Stimulated activated CD4-positive, alpha-beta T cell treated with anti-CD3 and anti-CD28 coated beads, TNF-alpha, amount 100 ng/mL, for 48 hours (primary cell): ENCODE data around the gene ABLIM1.

ENCODE experiments used
- DNase-seq, 3 donors: peaks; one replicate each; pipeline ENCODE4 v3.0.0-alpha.2; 2020; ENCODE audit warnings: low read depth in 3 of 3

Gene ABLIM1

DNA sequence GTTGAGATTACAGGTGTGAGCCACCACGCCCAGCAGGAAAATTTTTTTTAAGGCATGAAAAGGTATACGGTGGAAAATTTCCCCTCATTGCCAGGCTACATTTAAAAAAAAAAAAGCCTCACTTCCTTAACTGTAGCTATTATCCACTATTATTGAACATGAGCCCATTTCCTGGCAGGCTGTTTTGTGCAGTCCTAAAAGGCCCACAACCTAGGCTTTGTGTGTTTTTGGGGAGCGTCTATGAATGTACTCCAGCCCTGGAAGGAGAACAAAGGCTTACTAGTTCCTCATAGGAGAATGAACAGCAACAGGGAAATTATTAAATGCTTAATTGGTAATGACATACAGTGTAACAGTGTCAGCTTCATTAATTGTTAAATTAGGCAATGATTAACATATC is 111.0 kb downstream of the ABLIM1 start:
- DNase-seq = no peak

DNA sequence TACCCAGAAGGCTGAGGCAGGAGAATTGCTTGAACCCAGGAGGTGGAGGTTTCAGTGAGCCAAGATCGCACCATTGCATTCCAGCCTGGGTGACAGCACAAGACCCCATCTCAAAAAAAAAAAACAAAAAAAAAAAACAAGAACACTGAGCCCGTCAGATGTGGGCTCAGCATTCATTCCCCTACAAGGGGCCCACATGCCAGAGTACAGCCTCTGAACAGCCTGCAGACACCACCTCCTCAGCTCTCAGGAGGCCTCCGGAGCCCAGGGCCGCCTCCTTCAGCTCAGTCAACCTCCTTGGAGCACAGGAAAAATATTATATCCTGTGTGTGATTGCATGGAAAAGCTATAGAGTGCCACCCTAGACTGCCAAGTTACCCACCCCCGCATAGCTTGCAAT is 112.3 kb downstream of the ABLIM1 start:
- DNase-seq = no peak

DNA sequence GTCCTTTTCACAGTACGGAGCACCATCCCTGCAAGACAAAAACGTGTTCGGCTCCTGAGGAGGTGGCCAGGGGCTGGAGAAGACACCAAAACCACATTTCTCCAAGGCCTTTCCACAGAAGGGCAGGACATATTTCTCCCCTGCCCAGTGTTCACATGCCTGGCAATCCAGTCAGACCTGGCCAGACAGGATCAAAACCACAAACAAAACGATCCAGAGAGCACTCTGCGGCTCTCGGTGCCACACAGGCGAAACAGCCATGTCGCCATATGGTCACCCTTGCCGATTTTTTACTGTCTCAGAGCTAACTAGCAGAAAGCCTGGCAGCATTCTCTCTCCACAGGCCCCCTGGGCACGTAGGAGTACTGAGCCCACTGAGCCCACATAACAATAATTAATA is 113.0 kb downstream of the ABLIM1 start:
- no peak for DNase-seq

DNA sequence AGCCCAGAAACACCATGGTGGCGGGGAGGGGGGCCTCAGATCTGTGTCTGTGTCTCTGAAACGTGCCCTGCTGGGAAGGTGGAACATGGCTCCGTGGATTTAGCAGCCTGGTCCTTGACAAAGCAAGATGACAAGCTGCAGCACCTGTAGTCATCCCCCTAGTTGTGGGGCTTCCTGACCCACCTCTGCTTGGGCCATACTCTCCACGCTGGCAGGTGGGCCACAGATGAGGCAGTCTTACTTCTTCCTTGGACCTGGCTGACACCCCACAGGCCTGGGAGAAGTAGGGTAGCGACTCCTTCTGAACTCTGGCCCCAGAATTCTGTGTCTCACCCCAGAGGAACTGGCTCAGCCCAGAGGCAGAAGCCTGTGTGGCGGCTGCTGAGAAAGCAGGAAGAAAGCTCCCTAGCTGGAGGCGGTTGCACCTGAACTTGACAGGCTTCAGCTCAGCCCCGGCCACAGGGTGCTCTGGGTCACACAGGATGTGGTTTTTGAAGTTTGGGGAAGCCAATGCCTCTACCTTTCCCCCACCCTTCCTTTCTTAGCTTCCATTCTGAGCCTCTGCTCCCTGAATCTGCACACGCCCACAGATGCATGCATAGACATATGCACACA is 113.9 kb downstream of the ABLIM1 start:
- DNase-seq = peak; percentile 32 to 56 (median 54)

DNA sequence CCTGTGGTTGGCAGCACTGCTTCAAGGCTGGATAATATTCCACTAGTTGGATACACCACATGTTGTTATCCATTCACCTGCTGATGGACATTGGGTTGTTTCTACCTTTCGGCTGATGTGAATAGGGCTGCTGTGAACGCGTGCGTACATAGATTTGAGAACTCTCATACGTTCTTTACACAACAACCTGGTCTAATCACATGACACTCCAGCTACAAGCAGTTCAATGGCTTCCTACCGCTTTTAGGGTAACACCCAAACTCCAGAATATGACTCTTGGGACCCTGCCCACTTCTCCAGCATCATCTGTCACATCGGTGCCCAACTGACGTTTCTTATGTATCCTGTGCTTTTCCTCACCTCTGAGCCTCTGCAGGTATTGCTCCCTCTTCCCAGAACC is 114.6 kb downstream of the ABLIM1 start:
- no peak for DNase-seq

DNA sequence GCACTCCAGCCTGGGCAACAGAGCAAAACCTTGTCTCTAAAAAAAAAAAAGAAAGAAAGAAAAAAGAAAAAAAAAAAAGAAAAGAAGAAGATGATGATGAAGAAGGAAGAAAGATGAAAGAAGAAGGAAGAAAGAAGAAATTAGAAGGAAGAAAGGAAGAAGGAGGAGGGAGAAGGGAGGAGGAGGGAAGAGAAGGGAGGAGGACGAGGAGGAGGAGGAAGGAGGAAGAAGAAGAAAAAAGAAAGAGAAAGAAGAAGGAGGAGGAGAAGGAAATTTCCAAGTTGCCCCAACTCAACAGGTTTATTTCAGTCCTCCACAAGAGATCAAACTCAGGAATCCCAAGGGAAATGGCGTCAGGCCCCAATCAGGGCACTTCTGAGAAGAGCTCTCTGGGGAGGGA is 115.7 kb downstream of the ABLIM1 start:
- DNase-seq = no peak

DNA sequence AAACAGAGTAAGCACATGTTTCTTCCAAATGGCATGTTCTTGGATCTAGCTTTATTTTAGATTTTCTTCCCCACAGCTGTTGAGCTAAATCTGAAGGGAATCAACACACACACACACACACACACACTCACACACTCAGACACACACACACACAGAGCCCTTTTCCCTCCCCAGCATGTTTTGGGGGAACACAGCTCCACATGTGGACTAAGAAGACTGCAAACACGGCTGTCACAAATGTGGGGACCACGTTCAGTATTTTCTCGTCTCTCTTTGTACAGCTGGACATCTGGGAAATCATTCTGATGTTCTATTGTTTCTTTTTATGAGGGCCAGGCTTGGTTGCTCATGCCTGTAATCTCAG is 116.3 kb downstream of the ABLIM1 start:
- DNase-seq = no peak

DNA sequence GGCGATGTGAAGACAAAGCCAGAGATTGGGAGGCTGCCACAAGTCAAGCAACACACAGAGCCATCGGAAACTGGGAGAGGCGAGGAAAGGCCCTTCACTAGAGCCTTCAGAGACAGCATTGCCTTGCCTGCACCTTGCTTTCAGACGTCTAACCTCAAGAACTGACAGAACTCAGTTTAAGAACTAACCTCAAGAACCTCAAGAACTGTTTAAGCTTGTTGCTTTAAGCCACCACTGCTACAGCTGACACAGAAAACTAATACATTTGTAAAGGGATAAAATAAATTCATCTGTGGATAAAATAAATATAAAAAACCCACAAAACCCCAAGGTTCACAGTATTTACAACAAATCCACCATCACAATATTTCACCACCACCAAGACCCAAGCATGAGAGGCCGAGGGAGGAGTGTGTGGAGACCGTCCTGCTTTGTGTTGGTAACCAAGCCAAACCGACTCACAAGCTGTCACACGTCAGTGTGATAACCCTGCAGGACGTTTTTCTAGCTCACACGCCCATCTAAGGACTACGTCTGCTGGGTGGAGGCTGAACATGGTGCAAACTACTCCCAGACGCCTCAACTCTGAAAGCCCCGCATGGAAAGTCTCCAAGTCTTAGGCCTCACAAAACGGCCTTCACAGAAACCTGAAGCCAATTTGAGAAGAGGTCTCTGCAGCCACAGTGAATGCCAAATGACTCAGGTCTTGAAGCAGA is 116.8 kb downstream of the ABLIM1 start:
- DNase-seq = peak; percentile 46 to 67 (median 48)

DNA sequence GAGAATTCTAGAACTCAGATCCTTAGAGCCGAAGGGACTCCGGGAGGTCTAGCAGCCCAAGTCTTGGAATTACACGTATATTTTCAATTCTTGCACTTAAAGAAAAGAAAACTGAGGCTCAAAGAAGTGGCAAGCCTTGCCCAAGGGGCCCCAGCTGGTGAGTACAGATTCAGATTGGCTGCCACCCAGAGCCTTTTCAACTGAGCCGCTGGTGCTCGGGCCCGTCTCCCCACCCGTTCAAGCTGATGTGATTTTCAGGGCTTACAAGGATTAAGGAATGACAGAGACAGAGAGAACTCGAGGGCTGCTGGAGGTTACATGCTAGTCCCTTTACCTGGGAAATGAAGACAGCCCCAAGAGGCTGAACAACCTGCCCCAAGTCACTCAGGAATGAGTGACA is 117.8 kb downstream of the ABLIM1 start:
- no peak for DNase-seq

DNA sequence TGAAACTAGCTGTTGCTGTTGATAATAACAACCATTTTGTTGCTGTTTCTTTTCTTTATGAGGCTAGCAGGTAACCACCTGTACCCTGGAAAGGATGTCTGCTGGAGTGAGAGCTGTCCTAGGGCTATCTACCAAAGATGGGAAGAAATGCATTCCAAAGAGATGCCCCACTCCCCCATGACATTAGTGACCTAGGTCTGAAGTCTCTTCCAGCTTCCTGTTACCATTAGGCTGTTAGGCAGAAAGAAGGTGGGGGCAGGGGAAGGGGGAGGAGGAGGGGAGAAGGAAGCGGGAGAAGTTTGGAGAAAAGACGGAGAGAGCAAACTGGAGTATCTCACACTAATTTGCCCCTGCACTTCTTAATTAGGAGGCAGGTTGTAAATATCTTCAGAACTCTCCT is 118.5 kb downstream of the ABLIM1 start:
- DNase-seq = no peak

DNA sequence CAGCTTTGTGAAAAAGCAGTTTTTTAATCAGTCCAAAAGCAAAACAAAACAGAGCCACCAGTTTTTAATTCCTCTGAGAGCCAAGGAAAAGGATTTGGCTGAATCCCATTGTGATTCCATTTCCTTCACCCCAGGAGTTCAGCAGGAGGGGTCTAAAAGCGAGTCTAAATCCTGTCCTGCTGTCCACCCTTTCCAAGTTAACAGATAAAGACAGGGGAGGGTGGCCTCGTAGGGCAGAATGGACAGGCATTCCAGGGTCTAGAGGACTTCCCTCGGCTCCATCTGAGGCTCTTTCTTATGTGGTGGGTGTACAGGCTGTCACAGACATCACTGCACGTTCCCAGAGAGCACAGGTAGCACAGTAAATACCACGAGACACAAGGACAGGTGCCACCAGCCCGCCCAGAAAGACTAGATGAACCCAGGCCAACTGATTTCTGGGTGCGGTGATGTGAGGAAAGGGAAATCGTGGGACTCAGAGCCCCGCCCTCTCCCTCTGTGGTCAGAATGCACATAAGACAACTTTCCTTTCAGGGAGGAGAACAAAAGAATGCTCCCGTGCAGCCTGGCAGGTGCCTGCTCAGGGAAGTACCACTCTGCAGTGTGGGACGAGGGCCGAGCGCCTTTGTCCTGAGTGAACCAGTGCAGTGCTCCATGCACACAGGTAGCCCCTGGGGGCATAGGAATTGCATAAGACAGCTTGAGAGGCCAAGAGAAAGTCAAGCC is 119.7 kb downstream of the ABLIM1 start:
- peak in 2 of 3 donors; percentile 21 to 48 for DNase-seq

DNA sequence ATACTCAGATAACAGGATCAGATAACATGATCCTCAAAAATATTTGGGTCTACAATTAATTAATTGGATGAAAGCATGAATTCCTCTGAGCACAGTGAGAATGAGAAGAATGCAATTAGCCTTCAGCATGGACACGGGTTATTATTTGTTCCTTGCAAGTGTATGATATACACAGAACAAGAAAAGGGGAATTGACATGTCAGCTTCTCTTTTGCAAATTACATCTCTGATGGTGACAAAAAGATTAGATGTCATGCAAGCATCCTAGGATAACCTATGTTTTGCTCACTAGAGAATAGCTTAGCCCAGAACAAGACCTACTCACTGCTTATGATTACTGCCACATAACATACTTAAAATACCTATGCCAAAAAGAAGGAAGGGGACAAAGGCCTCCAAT is 120.3 kb downstream of the ABLIM1 start:
- DNase-seq = no peak

DNA sequence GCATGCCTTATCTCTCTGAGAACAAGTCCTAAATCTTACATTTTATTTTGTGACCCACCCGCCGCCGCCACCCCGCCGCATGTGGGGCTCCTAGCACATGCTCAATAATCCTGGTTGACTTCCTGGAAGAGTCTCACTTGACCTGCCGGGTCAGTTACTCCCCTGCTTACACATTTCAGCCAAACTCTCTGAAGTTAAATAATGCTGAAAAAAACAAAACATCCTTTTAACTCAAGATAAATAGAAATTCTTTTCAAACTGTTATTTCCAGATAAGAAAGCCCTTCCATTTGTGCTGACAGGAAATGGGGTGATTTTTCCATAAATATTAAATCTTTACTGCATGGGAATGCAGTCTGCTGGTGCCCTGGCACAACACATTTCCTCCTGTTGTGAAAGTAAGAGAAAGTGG is 123.5 kb downstream of the ABLIM1 start:
- DNase-seq = no peak

DNA sequence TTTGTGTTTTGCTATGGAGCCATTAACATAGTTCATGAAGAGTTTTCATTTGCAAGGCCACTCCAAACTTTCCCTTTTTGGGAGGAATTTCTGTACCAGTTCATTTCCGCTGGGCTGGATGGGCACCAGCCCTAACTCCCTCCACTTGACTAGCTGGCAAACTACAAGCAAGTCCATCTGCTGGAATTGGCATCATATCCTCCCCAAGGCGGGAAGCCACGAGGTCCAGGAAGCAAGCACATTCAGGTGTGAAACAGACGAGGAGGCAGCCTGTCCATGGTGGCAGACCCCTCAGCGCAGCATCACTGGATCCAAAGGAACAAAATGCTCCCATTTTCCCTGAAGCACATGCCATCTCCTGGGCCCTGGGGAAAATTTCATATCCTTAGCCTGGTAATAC is 125.8 kb downstream of the ABLIM1 start:
- no peak for DNase-seq

DNA sequence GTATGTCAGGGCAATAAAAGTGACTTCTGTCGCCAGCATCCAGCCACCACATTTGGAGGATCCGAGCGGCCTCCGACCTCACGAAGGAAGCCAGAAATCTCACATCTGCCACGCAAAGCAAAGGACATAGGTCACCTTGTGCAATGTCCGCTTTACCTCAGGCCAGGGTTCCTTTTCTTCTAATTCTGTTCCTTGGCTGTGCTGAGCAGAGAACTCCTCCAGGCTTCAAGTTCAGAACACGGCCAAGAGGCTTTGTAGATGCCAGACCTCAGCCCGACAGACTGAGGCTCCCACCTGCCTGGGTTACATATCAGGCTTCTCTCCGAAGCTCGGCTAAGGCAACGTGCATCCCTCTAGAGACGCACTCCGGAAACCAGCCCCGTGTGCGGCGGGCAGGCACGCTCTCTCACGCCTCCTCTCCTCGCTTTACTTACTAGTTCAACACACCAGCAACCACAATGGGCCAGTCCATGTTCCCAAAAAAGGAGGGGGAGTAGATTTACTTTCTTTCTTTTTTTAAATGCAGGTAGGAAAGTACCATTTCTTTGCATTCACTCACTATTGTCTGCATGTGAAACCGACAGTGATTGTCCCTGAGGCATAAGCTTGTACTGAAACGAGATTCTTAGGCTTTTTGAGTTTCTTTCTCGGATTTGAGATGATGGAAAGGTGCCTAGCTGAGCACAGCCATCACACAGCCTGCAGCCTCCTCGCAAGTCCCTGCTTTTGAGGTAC is 131.4 kb downstream of the ABLIM1 start:
- DNase-seq = peak; percentile 77 to 86 (median 78)

DNA sequence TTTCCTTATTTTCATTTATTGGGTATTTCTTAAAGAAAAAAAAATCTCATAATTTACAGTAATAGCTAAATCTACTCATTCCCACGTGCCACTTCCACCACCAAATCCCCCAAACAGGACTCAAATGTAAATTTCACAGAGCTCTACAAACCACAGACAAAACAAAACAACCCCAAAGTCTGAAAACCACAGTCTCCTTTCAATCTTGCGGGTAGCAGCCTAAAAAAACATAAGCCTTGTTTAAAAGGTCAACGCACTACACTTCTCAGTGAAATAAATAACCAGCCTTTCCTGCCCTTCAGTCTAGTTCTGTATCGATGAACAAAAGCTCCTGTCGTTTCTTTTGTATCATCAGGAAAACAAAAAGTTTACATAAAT is 132.0 kb downstream of the ABLIM1 start:
- no peak for DNase-seq

DNA sequence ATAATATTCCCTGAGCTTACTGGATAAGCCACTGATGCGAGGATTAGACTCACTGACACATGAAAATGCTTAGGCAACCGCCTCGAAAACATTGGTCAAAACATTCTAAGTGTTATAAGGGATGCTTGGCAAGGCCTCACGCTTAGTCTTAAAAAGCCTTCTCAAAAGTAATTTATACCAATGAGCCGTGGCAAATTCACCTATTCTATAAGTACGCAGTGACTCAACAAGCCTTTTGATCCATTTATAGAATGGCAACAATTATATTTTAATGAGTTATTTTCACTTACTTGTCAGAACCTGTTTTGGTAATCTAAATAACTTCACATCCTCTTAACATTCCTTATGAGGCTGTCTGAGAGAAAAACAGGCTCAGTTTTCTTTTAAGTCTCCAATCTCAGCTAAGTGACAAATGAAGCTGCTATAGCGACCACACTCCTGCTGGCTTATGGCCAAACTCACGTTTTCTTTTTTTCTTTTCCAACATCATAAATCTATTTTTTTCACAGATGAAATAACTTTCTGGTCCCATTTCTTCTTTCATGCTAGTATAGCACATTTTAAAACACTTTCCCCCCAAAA is 132.6 kb downstream of the ABLIM1 start:
- DNase-seq = no peak

DNA sequence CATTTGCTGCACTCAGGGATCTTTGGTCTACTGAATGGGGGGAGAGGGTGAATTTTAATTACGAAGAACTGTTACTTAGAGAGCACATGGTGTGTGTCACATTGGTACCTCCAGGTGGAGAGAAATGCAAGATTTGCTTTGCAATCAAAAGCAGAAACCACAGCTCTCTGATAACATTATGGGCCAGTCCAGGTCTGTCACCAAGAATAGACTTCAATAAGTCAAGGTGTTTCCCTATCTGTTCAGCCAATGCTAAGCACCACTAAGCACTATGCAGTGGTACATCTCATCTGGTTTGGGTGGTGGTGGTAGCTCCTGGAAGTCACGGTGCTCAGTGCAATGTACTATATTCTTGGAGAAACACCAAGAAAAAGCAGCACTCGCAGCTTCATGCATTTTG is 134.2 kb downstream of the ABLIM1 start:
- DNase-seq = no peak

DNA sequence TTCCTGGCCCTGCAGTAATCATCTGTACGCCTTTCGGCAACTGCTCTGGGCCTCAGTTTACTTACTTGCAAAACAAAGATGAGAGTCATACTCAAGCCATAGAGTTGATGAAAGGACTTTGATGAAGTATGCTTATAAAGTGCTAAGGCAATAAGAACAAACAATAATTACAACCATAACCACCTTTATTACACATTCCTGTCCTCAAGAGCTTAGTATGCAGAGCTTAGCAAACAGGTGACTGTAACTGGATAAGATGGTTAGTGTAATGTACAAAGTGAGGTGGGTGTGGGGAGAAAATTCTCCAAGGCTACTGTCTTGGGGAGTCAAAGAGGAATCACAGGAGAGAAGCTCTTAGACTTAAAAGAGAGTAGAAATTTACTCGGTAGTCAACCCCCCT is 136.8 kb downstream of the ABLIM1 start:
- DNase-seq = no peak

DNA sequence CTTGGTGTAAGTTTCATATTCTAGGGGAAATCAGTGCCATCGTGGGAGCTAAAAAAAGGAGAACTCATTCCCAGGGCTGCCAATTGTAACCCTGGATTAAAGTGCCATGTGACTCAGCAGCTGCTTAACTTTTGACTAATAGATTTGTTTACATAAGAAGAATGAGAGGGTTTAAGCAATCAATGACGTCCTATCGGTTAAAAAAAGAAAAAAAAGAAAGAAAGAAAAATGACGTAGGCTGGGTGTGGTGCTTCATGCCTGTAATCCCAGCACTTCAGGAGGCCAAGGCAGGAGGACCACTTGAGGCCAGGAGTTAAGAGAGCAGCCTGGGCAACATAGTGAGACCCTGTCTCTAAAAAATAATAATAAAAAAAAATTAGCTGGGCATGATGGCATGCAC is 137.6 kb downstream of the ABLIM1 start:
- DNase-seq = no peak

DNA sequence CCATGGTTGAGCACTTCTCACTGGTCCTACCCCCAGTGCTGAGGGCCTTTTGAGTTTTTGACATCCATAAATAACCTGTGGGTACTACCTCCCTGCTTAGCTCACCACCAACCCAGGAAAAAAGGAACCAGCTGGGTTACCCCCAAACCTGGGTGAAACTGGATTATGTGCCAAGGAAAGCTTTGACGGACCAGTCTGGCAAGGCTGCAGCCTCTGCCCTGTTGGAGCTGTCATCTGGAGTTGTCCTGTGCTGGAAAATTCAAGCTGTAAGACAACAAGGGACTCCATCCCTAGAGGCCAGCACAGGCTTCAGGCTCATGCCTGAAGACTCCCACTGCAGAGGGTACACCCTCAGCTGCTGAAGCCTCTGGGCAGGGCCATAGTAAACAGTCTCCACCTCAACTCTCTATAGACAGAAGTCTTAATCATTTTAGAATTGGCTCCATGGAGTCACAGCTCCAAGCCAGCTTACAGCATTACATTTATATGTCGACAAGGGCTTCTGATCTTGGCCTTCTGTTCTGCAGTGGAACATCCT is 138.2 kb downstream of the ABLIM1 start:
- no peak for DNase-seq

DNA sequence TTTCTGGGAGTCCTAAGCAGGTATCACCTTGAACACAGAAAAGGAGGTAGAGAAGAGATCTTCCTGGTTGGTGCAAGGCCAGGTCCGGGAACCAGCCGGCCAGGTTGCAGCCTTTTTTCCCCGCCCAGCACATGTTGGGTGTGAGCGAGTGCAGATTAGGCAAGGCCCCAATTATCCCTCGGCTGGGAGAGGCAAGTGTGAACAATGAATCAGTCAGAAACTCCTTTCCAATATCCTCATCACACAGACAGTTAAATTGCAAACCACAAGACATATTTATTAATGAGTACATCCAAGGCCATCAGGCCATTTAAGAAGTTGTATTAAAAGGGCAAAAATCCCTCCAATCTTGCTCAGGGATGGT is 138.8 kb downstream of the ABLIM1 start:
- DNase-seq = no peak
